ENCODE results near the gene CLEC1B. TPM values are rescaled to one million over a fixed set of nuclear protein-coding genes. Genes with fewer than 3 reads are reported as not detected.
A peak's percentile ranks its signal among the peaks of the same experiment; 100 is the strongest.

Gene CLEC1B
- total and polyA plus RNA-seq, 2 of the 13 experiments (the other 11 are each of a cell fraction or from before 2014, with no cell fraction given), result not detected

DNA sequence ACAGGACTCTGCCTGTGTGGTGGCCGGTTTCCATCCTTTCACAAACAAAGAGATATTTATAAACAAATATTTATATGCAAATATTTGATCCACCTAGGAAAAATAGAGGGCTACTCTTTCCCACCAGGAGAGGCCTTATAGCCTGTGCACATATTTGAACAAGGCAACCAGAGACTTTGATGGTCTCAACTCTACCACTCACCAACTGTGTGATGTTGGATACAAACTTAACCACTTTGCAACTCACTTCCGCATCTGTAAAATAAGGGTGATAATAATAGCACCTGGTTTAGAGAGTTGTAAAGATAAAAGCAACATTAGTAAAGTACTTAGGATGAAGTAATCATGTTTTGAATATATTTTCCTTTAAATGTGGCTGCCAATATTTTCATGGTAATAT, 29.2 kb downstream of the CLEC1B start:
- ATAC-seq, result peak; percentile 66
- no peaks in the 10 kb centered on the region for H4K20me1 ChIP-seq (ENCODE audit: insufficient read depth, low read length)
- POLR2A ChIA-PET, result no interaction called here
- CTCF ChIA-PET (ENCODE audit: low intra/inter-chr PET ratio, low total read pairs), result no interaction called here
- H3K4me3 ChIP-seq (replicated peaks in 1 of 3; ENCODE audit: insufficient read depth in 1 of 3, low read depth in 2 of 3, low read length in 3 of 3), result no peak overlapping the region
- no peak overlapping the region for H3K27ac ChIP-seq (ENCODE audit: extremely low read length, insufficient read depth, low read length)
- no peak overlapping the region for H2AFZ ChIP-seq (ENCODE audit: low read length)
- no peaks in the 10 kb centered on the region for H3K9me3 ChIP-seq (ENCODE audit: low read length)
- in situ Hi-C loops (cut with HindIII; ENCODE audit: extremely low pct_ligation_motif_present, low pct_unique_long_range_greater_than_20kb), result no loop called here
- H3K4me1 ChIP-seq (ENCODE audit: insufficient read depth, low read length), result no peaks in the 10 kb centered on the region
- TF ChIP-seq HES4 (CRISPR knock-in tag; IDR thresholded peaks at IDR 0.05; ENCODE audit: borderline replicate concordance) (no peak), TCF7 (IDR thresholded peaks at IDR 0.05; ENCODE audit: low read depth) (peak; percentile 29)
- no peak for DNase-seq (ENCODE audit: low spot score)
- H3K36me3 ChIP-seq (replicated peaks in 1 of 2; ENCODE audit: control insufficient read depth in 1 of 2, insufficient read depth in 2 of 2, low read length in 2 of 2), result no peaks in the 10 kb centered on the region
- no peaks in the 10 kb centered on the region for H3K79me2 ChIP-seq (ENCODE audit: insufficient read depth, low read length)
- intact Hi-C loops (cut with micrococcal nuclease; ENCODE audit: unreplicated experiment), result no loop called here
- H3K4me2 ChIP-seq (ENCODE audit: low read depth, low read length), result no peak overlapping the region
- H3K27me3 ChIP-seq (ENCODE audit: control insufficient read depth in 1 of 2, insufficient read depth in 2 of 2, low read length in 2 of 2), result no peaks in the 10 kb centered on the region
- no peak overlapping the region for H3K9ac ChIP-seq (ENCODE audit: insufficient read depth, low read depth, low read length)
- WGBS (ENCODE audit: low lambda C conversion rate), result 4% methylated on average over 2 of the region's 2 CpGs
- no peak for FAIRE-seq
- BruUV-seq (replicated peaks), result no TSS peak

DNA sequence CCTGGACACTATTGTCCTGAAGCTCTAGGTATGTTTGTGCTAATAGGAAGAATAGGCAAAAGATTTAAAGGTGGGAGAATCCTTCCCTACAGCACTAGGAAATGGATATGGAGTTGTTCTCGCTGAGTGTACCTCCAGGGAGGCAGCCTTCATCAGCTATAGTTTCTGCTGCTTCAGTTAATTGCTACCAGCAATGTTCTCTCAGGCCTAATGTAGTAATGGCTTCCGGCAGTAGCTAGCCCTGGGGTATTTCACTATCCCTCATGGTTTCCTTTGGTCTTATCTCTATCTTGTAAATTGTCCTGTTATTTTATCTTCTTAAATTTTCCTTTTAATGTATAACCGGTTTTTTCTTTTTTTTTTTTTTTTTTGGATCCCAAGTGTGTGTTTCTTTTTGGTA, 37.0 kb downstream of the CLEC1B start:
- 18% methylated on average over 3 of the region's 3 CpGs for WGBS (ENCODE audit: low lambda C conversion rate)
- DNase-seq (ENCODE audit: low spot score), result no peak
- CTCF ChIA-PET (ENCODE audit: low intra/inter-chr PET ratio, low total read pairs), result no interaction called here

More for the DNA sequence above, 37.0 kb downstream of the CLEC1B start:
- no peaks in the 10 kb centered on the region for H4K20me1 ChIP-seq (ENCODE audit: insufficient read depth, low read length)
- no peak overlapping the region for H3K27ac ChIP-seq (ENCODE audit: extremely low read length, insufficient read depth, low read length)
- BruUV-seq (replicated peaks), result no TSS peak
- no peaks in the 10 kb centered on the region for H3K79me2 ChIP-seq (ENCODE audit: insufficient read depth, low read length)
- TF ChIP-seq ZNF660 (CRISPR knock-in tag; IDR thresholded peaks at IDR 0.05; ENCODE audit: borderline replicate concordance, low read depth) (no peak), SALL2 (CRISPR knock-in tag; IDR thresholded peaks at IDR 0.05) (no peak), ATF6 (CRISPR knock-in tag; conservative IDR thresholded peaks at IDR 0.05) (no peak), GMEB1 (CRISPR knock-in tag; IDR thresholded peaks at IDR 0.05; ENCODE audit: borderline replicate concordance) (no peak), ETV6 (CRISPR knock-in tag; conservative IDR thresholded peaks at IDR 0.05) (no peak), ZNF589 (CRISPR knock-in tag; conservative IDR thresholded peaks at IDR 0.05) (no peak), ZNF101 (CRISPR knock-in tag; IDR thresholded peaks at IDR 0.05; ENCODE audit: borderline replicate concordance, low read depth) (no peak), ARNTL (CRISPR knock-in tag; IDR thresholded peaks at IDR 0.05) (no peak), TRIM24 (CRISPR knock-in tag; IDR thresholded peaks at IDR 0.05) (no peak), HNRNPLL (IDR thresholded peaks at IDR 0.05; ENCODE audit: low read depth, low read length, poor library complexity, severe bottlenecking) (no peak), ZNF749 (CRISPR knock-in tag; IDR thresholded peaks at IDR 0.05; ENCODE audit: borderline replicate concordance) (no peak), ZNF572 (CRISPR knock-in tag; IDR thresholded peaks at IDR 0.05) (no peak), RFX1 (IDR thresholded peaks at IDR 0.05) (no peak)
- FAIRE-seq (no peak), ATAC-seq (no peak)
- no peaks in the 10 kb centered on the region for H3K9me3 ChIP-seq (ENCODE audit: low read length)
- H3K4me1 ChIP-seq (ENCODE audit: insufficient read depth, low read length), result no peaks in the 10 kb centered on the region
- H3K9ac ChIP-seq (ENCODE audit: insufficient read depth, low read depth, low read length), result no peak overlapping the region
- H3K36me3 ChIP-seq (replicated peaks in 1 of 2; ENCODE audit: control insufficient read depth in 1 of 2, insufficient read depth in 2 of 2, low read length in 2 of 2), result no peaks in the 10 kb centered on the region
- no peak overlapping the region for H3K4me2 ChIP-seq (ENCODE audit: low read depth, low read length)
- POLR2A ChIA-PET, result no interaction called here
- H3K27me3 ChIP-seq (ENCODE audit: control insufficient read depth in 1 of 2, insufficient read depth in 2 of 2, low read length in 2 of 2), result no peaks in the 10 kb centered on the region
- H3K4me3 ChIP-seq (replicated peaks in 1 of 3; ENCODE audit: insufficient read depth in 1 of 3, low read depth in 2 of 3, low read length in 3 of 3), result no peak overlapping the region
- intact Hi-C loops (cut with micrococcal nuclease; ENCODE audit: unreplicated experiment) (no loop called here), in situ Hi-C loops (cut with HindIII; ENCODE audit: extremely low pct_ligation_motif_present, low pct_unique_long_range_greater_than_20kb) (no loop called here)
- no peak overlapping the region for H2AFZ ChIP-seq (ENCODE audit: low read length)

Data from HepG2 (cell line).